RPMI8226 (cell line): Measurements from ENCODE around the gene WDR5B.
"Not testable (repeated sequence)": the region's sequence is repeated elsewhere in the genome, so short reads cannot be mapped to it uniquely, and the experiment has no call there.

Experiments
- DNase-seq: peaks from one replicate; pipeline ENCODE4 v3.0.0-alpha.2; 2015

WDR5B gene

DNA sequence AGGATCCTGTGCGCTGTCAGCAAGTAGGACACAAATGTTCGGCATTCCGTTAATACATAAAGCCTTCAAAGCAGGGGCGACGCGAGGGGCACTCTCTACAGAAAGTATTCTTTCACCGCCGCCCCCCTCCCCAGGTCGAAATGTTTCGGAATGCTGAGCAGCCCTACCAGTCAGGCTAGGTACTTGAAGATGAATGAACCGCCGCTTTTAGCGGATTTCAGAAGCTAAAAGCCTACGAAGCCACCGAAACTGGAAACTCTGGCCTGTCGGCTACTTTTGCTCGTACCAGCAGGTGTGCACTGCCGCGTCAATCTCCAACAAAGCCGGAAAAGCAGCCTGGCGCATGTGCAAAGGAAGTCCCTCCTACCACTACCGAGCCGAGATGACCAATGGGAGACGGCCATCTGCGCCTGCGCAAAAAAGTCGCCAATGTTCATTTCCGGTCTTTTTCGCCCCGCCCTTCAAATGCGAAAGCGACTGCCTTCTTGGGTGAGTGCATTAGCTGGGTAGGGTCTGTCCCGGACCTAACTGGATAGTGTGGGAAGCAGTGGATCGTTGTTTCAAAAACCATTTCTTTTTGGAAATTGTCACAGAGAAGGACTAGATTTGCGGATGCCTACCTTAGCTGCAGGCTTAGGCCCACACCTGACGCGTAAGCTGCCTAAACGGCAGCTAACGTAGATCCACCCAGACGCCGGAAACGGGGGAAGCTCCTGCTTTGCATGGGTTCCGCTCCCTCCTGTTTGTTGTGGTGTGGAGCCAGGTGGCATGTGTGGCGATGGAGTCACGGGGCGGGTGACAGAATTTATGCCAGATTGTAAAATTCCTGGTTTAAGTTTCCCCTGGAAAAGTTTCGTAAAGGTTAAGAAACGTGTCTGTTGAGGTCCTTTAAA, at the start of gene WDR5B:
Gene WDR5B, minus strand, starts transcription at position 301 of the 893 bp plus-strand sequence. CDS start 534 bp downstream, outside the sequence.
- peak; percentile 98 for DNase-seq

DNA sequence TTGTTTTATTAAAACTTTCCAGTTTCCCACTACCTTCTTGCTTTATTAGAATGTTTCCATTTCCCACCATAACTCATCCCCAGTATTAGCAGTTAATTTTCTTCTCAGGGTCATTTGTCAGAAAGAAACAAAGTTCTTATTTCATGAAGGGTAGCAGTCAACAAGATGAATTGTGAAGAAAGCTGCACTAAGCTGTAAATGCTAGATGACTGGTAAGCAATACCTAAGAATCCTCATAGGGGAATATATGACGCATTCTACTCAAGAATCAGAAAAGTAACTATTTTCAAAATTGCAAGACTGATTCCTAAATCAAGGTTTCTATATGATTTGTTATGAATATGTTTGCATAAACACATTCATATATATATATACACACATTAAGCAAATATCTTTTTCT, 48.8 kb upstream of the WDR5B start:
- no peak for DNase-seq

DNA sequence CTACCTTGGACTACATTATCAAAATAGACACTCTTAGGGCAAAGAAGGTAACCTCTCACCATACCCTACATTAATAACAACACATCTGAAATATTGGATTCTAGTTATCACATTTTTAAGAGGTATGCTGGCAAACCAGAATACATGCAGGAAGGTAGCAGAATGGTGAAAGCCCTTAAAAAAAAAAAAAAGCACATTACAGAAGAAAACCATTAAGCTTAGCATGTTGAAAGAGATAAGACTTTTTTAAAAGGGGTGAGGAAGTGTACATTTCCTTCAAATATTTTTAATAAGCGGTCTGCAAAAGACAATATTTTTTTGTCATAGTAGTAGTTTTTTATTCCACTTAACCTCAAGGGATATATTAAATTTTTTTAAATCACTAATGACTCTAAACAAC, 46.5 kb upstream of the WDR5B start:
- no peak for DNase-seq

DNA sequence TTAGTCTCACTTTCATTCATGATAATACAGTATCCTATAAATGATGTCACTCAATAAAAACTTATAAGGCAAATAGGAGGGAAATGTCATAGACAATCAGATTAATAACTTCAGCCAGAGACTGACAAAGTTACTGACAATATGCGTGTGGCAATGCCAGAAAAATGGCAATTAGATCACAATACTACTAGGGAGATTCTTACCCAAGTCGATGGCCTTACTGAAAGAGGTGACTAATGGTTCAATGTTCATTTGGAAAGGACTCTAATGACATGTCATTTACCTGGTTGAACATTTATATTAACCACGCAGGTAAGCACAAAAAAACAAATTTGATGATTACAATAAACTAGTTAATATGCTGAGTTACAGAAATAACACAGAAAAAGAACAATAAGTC, 45.9 kb upstream of the WDR5B start:
- no peak for DNase-seq

DNA sequence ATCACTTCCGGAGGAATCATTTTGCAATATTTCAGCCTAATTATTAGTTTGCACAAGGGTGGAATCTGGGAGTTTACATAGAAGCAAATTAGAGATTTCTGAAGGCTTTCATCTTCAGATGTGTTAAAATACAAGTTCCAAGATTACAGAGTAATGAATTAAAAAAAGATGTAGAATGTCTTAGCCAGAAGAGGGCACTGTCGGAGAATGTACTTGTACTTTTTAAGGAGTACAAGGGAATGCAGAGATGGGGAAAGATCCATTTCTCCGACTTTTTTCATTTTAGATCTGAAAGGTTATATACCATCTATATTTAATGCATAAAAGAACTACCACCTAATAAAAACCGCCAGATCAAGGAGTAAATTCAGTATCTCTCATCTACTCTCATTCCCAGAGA, 43.1 kb upstream of the WDR5B start:
- DNase-seq, result no peak

DNA sequence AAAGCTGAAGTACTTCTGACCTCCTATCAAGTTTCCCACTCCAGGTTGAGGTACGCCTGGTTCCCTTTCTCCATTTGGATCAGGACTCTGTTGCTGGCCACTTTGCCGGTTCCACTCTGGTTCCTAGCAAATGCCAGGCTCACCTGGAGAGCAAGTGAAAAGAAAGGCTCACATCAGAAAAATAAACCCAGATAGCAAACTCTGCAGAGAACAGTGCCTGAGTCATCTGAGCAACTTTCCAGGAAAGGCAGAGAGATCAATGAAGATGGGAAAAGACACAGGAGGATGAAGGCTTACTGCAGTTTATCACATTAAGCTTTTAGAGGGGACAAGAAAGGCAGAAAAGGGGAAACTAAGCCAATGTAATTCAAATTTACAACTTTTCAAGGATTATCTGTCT, 41.8 kb upstream of the WDR5B start:
- no peak for DNase-seq

DNA sequence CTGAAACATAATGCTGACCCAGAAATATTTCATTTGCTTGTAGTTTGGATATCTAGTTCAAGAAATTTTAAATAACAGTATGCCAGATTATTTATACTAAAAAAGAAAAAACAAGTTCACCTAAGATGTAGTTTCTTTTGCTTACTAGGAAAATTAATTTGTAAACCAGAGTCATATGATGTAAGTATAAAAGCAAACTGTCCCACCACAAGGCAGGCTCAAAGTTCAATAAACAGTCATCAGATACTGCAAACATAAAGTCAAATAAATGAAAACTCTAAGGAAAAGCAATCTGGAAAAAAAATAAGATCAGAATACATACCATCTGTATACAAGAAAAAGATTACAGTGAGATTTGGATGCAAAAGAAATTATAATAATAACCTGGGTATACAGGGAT, 40.2 kb upstream of the WDR5B start:
- no peak for DNase-seq

DNA sequence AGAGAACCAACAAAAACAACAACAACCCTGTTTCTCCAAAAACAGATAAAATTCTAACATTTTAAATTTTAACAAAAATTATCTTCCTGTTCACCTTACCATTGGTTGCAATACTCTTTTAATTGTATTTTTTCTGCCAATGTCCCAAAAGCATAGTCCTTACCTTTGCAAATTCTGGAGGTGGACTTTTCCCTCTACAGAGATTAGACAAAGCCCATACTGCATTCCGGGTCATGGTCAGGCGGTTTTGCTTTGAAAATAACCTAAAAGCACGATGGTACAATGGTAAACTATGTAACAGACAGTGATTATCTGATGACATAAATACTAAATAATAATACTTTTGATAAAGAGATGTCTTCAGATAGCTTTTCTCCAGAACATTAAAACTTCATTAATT, 35.5 kb upstream of the WDR5B start:
- DNase-seq, result no peak

DNA sequence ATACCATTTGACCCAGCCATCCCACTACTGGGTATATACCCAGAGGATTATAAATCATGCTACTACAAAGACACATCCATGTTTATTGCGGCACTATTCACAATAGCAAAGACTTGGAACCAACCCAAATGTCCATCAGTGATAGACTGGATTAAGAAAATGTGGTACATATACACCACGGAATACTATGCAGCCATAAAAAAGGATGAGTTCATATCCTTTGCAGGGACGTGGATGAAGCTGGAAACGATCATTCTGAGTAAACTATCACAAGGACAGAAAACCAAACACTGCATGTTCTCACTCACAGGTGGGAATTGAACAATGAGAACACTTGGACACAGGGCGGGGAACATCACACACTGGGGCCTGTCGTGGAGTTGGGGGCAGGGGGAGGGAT, 32.4 kb upstream of the WDR5B start:
- not testable (repeated sequence) for DNase-seq

DNA sequence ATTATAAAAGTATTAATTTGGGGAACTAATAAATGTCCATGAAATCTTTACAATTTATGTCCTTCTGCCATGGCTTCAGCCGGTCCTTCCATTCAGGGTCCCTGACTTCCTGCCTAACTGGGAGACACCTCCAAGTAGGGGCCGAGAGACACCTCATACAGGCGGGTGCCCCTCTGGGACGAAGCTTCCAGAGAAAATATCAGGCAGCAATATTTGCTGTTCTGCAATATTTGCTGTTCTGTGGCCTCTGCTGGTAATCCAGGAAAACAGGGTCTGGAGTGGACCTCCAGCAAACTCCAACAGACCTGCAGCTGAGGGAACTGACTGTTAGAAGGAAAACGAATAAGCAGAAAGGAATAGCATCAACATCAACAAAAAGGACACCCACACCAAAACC, 28.6 kb upstream of the WDR5B start:
- not testable (repeated sequence) for DNase-seq

DNA sequence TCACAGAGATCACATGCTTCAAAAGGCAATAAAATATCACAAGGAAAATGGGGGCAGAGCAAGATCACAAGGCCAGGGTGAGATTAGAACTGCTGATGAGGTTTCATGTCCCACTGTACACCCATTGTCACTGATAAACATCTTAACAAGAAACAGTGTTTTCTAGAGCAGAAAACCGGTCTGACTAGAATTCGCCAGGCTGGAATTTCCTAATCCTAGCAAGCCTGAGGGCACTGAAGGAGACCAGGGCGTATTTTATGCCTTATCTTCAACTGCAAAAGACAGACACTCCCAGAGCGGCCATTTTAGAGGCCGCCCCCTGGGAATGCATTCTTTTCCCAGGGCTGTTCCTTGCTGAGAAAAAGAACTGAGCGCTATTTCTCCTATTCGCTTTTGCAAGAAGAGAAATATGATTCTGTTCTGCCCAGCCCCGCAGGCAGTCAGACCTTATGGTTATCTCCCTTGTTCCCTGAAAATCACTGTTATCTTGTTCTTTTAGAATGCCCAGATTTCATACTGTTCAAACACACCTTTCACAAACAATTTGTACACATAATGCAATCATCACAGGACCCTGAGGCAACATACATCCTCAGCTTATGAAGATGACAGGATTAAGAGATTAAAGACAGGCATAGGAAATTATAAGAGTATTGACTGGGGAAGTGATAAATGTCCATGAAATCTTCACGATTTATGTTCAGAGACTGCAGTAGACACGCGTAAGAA, 28.1 kb upstream of the WDR5B start:
- not testable (repeated sequence) for DNase-seq

DNA sequence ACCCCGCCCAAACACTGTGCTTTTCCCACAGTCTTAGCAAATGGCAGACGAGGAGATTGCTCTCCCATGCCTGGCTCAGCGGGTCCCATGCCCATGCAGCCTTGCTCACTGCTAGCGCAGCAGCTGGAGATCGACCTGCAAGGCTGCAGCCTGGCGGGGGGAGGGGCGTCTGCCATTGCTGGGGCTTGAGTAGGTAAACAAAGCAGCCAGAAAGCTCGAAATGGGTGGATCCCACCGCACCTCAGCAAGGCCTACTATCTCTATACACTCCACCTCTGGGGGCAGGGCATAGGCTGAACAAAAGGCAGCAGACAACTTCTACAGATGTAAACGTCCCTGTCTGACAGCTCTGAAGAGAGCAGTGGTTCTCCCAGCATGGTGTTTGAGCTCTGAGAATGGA, 27.2 kb upstream of the WDR5B start:
- no peak for DNase-seq

DNA sequence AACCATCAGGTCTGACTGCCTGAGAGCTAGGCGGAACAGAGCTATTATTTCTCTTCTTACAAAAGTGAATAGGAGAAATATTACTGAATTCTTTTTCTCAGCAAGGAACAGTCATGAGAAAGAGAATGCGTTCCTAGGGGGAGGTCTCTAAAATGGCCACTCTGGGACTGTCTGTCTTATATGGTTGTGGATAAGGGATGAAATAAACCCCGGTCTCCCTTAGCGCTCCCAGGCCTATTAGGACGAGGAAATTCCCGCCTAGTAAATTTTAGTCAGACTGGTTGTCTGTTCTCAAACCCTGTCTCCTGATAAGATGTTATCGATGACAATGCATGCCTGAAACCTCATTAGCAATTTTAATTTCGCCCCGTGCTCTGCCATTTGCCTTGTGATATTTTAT, 20.1 kb upstream of the WDR5B start:
- no peak for DNase-seq

DNA sequence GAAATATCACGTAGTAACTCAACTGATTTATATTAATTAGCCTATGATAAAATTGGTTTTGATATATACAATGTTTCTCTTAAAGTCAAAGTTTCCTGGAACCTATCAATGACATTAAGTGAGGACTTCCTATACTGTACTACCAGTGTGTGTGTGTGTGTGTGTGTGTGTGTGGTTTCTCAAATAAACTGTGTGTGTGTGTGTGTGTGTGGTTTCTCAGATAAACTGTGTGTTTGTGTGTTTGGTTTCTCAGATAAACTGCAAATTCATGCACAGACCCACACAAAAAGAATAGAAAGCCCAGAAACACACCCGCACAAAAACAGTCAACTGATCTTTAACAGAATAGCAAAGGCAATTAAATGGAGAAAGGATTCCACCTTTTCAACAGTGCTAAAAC, 14.5 kb upstream of the WDR5B start:
- DNase-seq, result no peak

DNA sequence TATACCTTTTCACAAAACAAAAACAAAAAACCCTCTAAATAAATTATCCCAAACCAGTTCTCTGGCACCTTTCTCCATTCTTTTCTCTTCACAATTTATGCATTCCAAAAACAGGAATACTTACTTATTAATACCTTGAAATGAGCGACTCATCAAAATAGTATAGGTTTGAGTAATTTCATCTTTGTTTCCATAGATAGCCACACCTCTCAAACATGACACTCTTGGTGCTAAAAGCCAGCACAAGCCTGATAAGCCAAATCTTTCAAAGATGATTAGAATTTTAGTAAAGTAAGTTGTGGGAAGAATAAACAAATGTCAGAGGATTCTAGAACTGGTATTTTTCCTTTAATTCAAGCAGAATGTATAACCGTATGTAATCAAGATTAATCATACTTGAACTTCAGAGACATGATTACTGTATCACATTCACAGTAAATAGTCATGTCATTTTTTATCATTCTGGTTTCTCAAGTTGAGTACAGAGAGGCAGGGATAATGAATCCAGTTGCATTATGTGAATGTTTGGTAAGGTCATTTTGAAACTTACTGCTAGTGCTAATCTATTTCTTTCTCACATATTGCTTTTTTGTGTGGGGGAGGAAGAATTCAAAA, 12.1 kb upstream of the WDR5B start:
- no peak for DNase-seq

DNA sequence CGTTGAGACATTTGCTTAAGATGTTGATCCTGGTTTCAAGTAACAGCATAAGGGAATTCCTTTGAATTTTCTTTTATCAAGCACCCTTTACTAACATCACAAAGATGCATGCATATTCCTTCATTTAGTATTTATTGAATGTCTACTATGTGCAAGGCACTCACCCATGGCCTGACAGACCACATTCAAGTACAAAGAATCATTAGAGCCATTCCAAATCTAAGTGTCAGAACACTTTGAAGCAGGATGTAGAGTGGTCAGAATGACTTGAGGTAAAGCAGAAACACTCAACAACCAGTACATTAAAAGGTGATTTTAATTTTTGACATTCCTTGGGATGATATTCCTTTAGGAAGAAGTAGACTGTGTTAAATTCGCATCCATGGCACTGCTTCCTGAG, 6.0 kb upstream of the WDR5B start:
- DNase-seq, result no peak

DNA sequence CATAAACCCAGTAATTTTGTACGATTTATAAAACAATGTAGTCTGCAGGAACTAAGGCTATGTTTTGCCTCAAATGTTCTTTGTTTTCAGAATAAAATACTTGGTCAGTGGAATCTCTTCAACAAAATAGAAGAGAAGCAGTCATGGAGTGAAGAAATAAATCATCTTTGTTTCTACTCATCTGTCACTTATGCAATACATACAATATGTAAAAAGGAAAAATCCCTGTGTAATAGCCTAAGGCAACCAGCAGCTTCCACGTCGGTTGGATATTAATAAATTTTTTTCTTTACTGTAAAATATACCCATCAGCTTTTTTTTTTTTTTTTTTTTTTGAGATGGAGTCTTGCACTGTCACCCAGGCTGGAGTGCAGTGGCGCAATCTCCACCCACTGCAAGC, 5.2 kb upstream of the WDR5B start:
- no peak for DNase-seq

DNA sequence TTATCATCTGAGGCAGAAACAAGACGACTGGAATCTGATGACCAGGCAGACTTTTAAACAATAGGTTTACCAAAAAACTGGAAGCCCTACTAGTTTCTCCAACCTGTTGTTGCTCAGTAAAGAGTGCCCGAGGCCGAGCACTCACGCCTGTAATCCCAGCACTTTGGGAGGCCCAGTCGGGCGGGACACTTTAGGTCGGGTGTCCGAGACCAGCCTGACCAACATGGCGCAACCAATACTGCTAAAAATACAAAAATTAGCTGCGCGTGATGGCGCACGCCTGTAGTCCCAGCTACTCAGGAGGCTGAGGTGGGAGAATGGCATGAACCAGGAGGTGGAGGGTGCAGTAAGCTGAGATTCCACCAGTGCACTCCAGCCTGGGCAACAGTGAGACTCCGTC, 1.1 kb upstream of the WDR5B start:
- peak; percentile 23 for DNase-seq

DNA sequence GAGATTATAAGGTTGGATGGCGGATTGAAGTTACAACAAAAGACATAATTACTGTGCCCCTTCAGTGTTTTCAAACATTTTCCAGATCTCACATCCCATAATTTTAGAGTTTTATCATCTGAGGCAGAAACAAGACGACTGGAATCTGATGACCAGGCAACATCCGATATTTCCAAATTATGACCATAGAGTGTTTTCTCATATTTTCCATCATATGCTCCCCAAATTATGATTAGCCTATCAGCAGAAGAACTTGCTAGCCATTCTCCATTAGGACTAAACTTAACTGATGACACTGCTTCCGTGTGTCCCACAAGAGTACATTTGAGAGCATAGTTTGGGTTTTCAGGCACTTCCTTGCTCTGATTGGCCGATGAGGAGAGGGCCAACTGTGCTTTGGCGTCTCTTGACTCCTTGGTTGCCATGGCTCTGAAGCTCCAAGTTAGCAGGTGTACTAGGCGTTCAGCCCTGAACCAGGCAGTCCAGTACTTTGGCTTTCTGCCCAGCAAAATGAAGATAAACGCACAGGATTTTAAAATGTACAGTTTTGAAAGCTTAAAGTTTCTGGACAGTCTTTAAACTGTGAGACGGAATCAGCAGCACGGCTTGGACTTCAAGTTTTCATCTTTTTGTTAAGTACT, 638 bp downstream of the WDR5B start:
- DNase-seq, result peak; percentile 87

DNA sequence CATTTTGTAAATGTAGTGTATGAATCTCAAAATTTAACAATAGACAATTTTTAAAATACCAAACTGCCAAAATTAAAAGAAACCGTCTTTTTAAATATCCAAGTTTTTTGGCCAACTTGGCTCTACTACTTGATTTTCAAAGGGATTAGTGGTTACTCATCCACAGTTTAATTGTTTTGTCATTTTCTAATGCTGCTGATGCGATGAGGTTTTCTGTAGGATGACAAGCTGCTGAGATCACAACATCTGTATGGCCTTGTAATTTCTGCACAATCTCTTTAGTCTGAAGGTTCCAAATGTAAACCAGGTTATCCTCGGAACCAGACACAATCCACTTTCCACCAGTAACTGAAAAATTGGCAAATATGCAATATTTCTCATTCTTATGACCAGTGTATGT, 1.5 kb downstream of the WDR5B start:
- no peak for DNase-seq

DNA sequence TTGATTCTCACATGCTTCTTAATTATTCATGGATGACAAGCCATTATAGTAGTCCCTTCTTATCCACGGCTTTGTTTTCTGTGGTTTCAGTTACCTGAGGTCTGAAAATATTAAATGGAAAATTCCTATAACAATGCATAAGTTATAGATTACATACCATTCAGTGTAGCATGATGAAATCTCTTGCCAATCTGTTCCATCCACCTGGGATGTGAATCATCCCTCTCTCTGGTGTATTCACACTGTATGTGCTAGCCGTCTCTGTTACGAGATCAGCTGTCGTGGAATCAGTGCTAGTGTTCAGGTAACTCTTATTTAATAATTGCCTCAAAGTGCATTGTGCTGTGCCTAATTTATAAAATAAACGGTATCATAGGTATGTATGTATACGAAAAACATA, 5.2 kb downstream of the WDR5B start:
- no peak for DNase-seq

DNA sequence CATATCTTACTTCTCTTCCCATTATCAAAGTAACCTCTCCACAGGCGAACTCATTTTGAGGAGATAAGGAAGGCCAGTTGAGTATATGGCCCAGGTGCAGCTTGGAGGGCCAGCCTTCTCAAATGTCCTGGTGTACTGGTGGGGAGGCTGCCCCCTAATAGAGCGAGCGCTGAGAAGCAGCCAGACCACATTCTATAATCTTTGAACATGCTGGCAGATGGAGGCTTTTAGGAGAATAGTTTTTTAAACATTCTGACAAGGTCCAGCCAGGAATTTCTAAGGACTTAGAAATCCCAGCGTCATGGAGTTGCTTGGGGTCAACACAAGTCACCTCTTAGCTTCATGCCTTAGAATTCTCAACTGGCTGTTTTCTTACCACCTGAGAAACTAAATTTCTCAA, 5.8 kb downstream of the WDR5B start:
- no peak for DNase-seq

DNA sequence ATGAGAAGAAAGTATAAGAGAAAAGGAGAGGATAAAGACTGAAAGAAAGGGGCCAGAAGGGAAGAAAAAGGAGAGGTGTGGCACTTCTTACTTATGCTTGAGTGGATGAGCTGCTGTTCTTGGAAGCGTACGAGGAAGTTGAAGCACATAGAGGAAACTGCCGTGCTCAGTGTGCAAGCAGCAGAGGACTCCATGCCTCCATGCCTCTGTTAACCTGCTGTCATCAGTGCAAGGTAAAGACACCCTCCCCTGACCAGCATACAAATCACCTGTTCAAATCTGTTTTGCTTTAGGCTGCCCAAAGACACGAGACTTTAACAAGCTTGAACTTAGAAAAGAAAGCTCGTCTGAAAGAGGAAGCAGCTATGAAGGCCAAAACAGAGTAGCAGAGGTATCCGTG, 6.4 kb downstream of the WDR5B start:
- no peak for DNase-seq
